Heart left ventricle (tissue), 13 donors: ENCODE measurements around the gene SLC37A1.

ENCODE experiments used
- POLR2A ChIP-seq, 2 donors: fragments of 450-650 bp; IDR thresholded peaks; one replicate each; pipeline ENCODE4 v1.6.1; 2017; ENCODE audit warnings: antibody characterized with exemption in 2 of 2, mild to moderate bottlenecking in 2 of 2, moderate library complexity in 2 of 2
- TF ChIP-seq, protein P1 (sequence below), 12 donors: fragments of 200-600 bp; sonication (generic) in 4 of 12; IDR thresholded peaks; one replicate each; pipeline versions ENCODE4 v1.5.0 to v1.8.0; 2018 to 2022; ENCODE audit warnings: antibody characterized with exemption in 12 of 12, mild to moderate bottlenecking in 5 of 12
- donor health status: ischemic (EF 13 %, LVEDD 7.1; RV severe dilation, severe dysfunction).
- donor health status: DM: no; HTN: yes; CAD: no.
- donor health status: DM: no; HTN: no; CAD: no.
- donor health status: ischemic (EF 25% LVEDD 6.9; RV normal size, moderate dysfunction).
- donor health status: ischemic (EF 25% LVEDD 5.7; RV mildly dilated, moderate dysfunction).
- donor health status: ischemic (EF 35%, LVEDD 5.7; RV mildly dilated, moderate dysfunction).
- donor health status: nonischemic (EF 11% LVEDD 7.7; RV severe dilation, severe dysfunction).
- donor health status: DM: yes; HTN: yes; CAD: no.
- donor health status: PGD.
- donor health status: ischemic (EF 29% LVEDD 5.4; RV normal size, mild dysfunction).
- donor health status: nonischemic (EF 23%, LVEDD 6.1; RV moderate dilation, normal function).

DNA sequence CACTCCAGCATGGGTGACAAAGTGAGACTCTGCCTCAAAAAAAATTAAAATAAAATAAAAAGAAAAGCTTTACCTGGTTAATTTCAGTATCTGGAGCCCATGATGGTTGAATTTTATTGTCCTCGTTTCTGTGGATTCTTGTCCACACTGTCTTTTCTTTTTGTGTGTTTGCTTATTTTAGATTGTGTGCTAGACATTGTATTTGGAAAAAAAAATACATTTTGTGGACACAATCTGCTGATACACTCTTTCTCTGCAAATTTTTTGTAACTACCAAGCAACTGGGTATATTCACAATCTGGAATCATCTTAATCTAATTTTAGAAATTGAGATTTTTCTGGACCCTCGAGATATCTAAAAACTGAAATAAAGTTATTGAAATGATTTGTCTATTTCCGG, 98.2 kb downstream of the SLC37A1 start:
- TF ChIP-seq, protein P1, sequence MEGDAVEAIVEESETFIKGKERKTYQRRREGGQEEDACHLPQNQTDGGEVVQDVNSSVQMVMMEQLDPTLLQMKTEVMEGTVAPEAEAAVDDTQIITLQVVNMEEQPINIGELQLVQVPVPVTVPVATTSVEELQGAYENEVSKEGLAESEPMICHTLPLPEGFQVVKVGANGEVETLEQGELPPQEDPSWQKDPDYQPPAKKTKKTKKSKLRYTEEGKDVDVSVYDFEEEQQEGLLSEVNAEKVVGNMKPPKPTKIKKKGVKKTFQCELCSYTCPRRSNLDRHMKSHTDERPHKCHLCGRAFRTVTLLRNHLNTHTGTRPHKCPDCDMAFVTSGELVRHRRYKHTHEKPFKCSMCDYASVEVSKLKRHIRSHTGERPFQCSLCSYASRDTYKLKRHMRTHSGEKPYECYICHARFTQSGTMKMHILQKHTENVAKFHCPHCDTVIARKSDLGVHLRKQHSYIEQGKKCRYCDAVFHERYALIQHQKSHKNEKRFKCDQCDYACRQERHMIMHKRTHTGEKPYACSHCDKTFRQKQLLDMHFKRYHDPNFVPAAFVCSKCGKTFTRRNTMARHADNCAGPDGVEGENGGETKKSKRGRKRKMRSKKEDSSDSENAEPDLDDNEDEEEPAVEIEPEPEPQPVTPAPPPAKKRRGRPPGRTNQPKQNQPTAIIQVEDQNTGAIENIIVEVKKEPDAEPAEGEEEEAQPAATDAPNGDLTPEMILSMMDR (IDR thresholded peaks at IDR 0.05), result no peak
- TF ChIP-seq POLR2A (IDR thresholded peaks at IDR 0.05), result no peak
